Liver (tissue), 9 donors: Measurements from ENCODE around the gene DNAH1. TPM values are rescaled to one million over a fixed set of nuclear protein-coding genes. Genes with fewer than 3 reads are reported as not detected.
"Not testable (repeated sequence)": the region's sequence is repeated elsewhere in the genome, so short reads cannot be mapped to it uniquely, and the experiment has no call there.

Experiments
- DNase-seq: peaks from one replicate; pipeline ENCODE4 v3.0.0-alpha.2; 2017; ENCODE audit warnings: low spot score
- H3K27ac ChIP-seq, 2 donors: one replicate each; pipeline ENCODE4 v1.7.0; 2013; ENCODE audit warnings: inconsistent platforms in 2 of 2, low read length in 2 of 2, control low read depth in 1 of 2, low read depth in 1 of 2, mild to moderate bottlenecking in 1 of 2
- H3K27me3 ChIP-seq, 4 donors: one replicate each; pipeline versions ENCODE4 v1.6.1 to v1.7.0; 2013; ENCODE audit warnings: low read length in 3 of 4, inconsistent platforms in 1 of 4, mild to moderate bottlenecking in 1 of 4, moderate library complexity in 1 of 4; ENCODE audit not compliant: control insufficient read depth in 4 of 4, insufficient read depth in 4 of 4
- H3K36me3 ChIP-seq, 4 donors: one replicate each; pipeline versions ENCODE4 v1.6.1 to v1.7.0; 2013; ENCODE audit warnings: low read length in 3 of 4, mild to moderate bottlenecking in 3 of 4, low read depth in 1 of 4, moderate library complexity in 1 of 4; ENCODE audit not compliant: control insufficient read depth in 4 of 4, insufficient read depth in 3 of 4
- H3K4me1 ChIP-seq, 4 donors: one replicate each; pipeline versions ENCODE4 v1.6.1 to v1.7.0; 2013; ENCODE audit warnings: low read length in 3 of 4, mild to moderate bottlenecking in 3 of 4, moderate library complexity in 1 of 4; ENCODE audit not compliant: control insufficient read depth in 4 of 4, insufficient read depth in 4 of 4
- H3K4me3 ChIP-seq, 3 donors: one replicate each; pipeline versions ENCODE4 v1.6.1 to v1.7.0; 2013; ENCODE audit warnings: low read length in 3 of 3, control low read depth in 1 of 3, low read depth in 1 of 3, mild to moderate bottlenecking in 1 of 3
- H3K9ac ChIP-seq, 2 donors: one replicate each; pipeline ENCODE4 v1.7.0; 2013; ENCODE audit warnings: low read length in 2 of 2, mild to moderate bottlenecking in 2 of 2, moderate library complexity in 2 of 2, control low read depth in 1 of 2, low read depth in 1 of 2
- H3K9me3 ChIP-seq, 4 donors: one replicate each; pipeline versions ENCODE4 v1.6.1 to v1.7.0; 2013; ENCODE audit warnings: low read length in 3 of 4; ENCODE audit not compliant: control insufficient read depth in 4 of 4
- EGR1 ChIP-seq, 2 donors: IDR thresholded peaks; 2 replicates each; pipeline ENCODE4 v1.6.1; 2016 to 2018; ENCODE audit warnings: antibody characterized with exemption in 2 of 2, low read depth in 2 of 2
- FOXA1 ChIP-seq: IDR thresholded peaks from 2 replicates; pipeline ENCODE4 v1.6.1; 2016; ENCODE audit warnings: antibody characterized with exemption
- FOXA2 ChIP-seq: IDR thresholded peaks from 2 replicates; pipeline ENCODE4 v1.6.1; 2016; ENCODE audit warnings: antibody characterized with exemption
- HNF4A ChIP-seq, 2 donors: conservative IDR thresholded peaks; 2 replicates each; pipeline ENCODE4 v1.6.1; 2016; ENCODE audit warnings: antibody characterized with exemption in 2 of 2, mild to moderate bottlenecking in 2 of 2
- HNF4G ChIP-seq: IDR thresholded peaks from 2 replicates; pipeline ENCODE4 v1.6.1; 2016; ENCODE audit warnings: antibody characterized with exemption
- JUND ChIP-seq, 2 donors: IDR thresholded peaks; 2 replicates each; pipeline ENCODE4 v1.6.1; 2016; ENCODE audit warnings: antibody characterized with exemption in 2 of 2
- NR2F2 ChIP-seq: IDR thresholded peaks from 2 replicates; pipeline ENCODE4 v1.6.1; 2016; ENCODE audit warnings: antibody characterized with exemption
- RXRA ChIP-seq, 2 donors: IDR thresholded peaks; 2 replicates each; pipeline ENCODE4 v1.6.1; 2017 to 2018; ENCODE audit warnings: antibody characterized with exemption in 2 of 2, mild to moderate bottlenecking in 1 of 2
- SP1 ChIP-seq: IDR thresholded peaks from 2 replicates; pipeline ENCODE4 v1.6.1; 2018; ENCODE audit warnings: antibody characterized with exemption, mild to moderate bottlenecking
- YY1 ChIP-seq: IDR thresholded peaks from 2 replicates; pipeline ENCODE4 v1.6.1; 2016; ENCODE audit warnings: antibody characterized with exemption, mild to moderate bottlenecking
- WGBS: extraction: QIAGEN DNeasy Blood & Tissue Kit; methylation state at CpG from one replicate; pipeline ENCODE4 v1.1.7; 2013; 5-methylcytosine and 5-hydroxymethylcytosine counted together
- polyA plus RNA-seq, 2 donors: library from polyadenylated mRNA; stranded (reverse) in 1 of 2; unstranded in 1 of 2; fragments of 200-250 nt in 1 of 2; fragments of >200 nt in 1 of 2; fragmentation: Nextera tagmentation in 1 of 2; extraction: Ambion mirVana in 1 of 2; gene quantifications; one replicate each; pipeline versions ENCODE4 v1.2.1 to v1.2.3, GENCODE V29; 2013 to 2015
- total RNA-seq, 2 donors: library from RNA; depleted of rRNA; stranded (reverse); fragments of >200 nt; gene quantifications; one replicate each; pipeline ENCODE4 v1.2.3, GENCODE V29; 2014
- TF ChIP-seq, protein P1 (sequence below): IDR thresholded peaks from 2 replicates; pipeline ENCODE4 v1.6.1; 2016; ENCODE audit warnings: antibody characterized with exemption, mild to moderate bottlenecking
- TF ChIP-seq, protein P2 (sequence below): IDR thresholded peaks from 2 replicates; pipeline ENCODE4 v1.6.1; 2016; ENCODE audit warnings: antibody characterized with exemption
- TF ChIP-seq, protein P3 (sequence below): IDR thresholded peaks from 2 replicates; pipeline ENCODE4 v1.6.1; 2016; ENCODE audit warnings: antibody characterized with exemption
- TF ChIP-seq, protein P4 (sequence below): IDR thresholded peaks from 2 replicates; pipeline ENCODE4 v1.6.1; 2016; ENCODE audit warnings: antibody characterized with exemption
- TF ChIP-seq, protein P5 (sequence below): fragments of 150-350 bp; IDR thresholded peaks from 2 replicates; pipeline ENCODE4 v1.5.1; 2017; ENCODE audit warnings: improper control_type of control experiment, low read depth, low read length; ENCODE audit not compliant: missing input control
- donor health status: healthy.
- donor health status: healthy.
- donor health status: healthy.
- donor health status: healthy.
- donor health status: healthy.

The DNAH1 gene
- total and polyA plus RNA-seq, 4 donors: 1.5 to 6.0 (median 2.5) TPM

DNA sequence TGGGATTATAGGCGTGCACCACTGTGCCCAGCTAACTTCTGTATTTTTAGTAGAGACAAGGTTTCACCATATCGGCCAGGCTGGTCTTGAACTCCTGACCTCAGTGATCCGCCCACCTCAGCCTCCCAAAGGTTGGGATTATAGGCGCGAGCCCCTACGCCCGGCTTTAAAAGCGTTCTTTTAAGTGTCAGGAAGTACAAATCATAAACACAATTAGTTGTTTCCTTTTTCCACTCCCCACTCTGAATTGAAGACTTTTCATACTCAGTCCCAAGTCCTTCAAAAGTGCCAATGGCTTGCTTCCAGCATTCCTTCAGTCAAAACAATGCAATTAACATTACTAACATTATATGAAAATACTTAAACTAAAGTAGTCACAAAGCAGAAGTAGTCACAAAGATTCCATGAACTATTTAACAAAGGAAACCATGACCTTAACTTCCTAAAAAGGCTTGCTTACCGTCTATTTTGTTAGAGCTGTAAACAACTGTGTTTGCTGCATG lies 45.8 kb upstream of the DNAH1 start:
- H3K36me3 ChIP-seq: peaks cover 16 to 30% (median 21%) of the 10 kb centered on the region in 4 donors

DNA sequence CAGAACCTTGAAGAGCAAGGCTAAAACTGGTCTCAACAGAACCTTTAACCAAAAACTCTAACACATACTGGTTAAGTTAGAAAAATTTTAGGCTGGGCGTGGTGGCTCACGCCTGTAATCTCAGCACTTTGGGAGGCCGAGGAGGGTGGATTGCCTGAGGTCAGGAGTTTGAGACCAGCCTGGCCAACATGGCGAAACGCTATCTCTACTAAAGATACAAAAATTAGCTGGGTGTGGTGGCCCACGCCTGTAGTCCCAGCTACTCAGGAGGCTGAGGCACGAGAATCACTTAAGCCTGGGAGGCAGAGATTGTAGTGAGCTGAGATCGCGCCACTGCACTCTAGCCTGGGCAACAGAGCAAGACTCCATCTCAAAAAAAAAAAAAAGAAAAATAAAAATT lies 43.9 kb upstream of the DNAH1 start:
- H3K4me3 ChIP-seq: not testable (repeated sequence)
- 93% methylated on average over 9 of the region's 9 CpGs for WGBS
- peaks cover 4 to 52% (median 37%) of the 10 kb centered on the region in 4 donors for H3K4me1 ChIP-seq

More for the DNA sequence above, 45.8 kb upstream of the DNAH1 start:
- H3K4me1 ChIP-seq: peaks cover 1 to 35% (median 25%) of the 10 kb centered on the region in 4 donors
- no peaks in the 10 kb centered on the region for H3K9me3 ChIP-seq
- H3K9ac ChIP-seq: no peak overlapping the region
- TF ChIP-seq NR2F2 (peak; percentile 42), RXRA (IDR thresholded peaks at IDR 0.05) (no peak), JUND (IDR thresholded peaks at IDR 0.05) (no peak), FOXA1 (no peak), SP1 (peak; percentile 13), FOXA2 (no peak), EGR1 (IDR thresholded peaks at IDR 0.05; ENCODE audit: low read depth in 2 of 2) (no peak), HNF4G (no peak), HNF4A (conservative IDR thresholded peaks at IDR 0.05) (peak in 1 of 2 donors; percentile 8), YY1 (no peak)
- TF ChIP-seq, protein P1, sequence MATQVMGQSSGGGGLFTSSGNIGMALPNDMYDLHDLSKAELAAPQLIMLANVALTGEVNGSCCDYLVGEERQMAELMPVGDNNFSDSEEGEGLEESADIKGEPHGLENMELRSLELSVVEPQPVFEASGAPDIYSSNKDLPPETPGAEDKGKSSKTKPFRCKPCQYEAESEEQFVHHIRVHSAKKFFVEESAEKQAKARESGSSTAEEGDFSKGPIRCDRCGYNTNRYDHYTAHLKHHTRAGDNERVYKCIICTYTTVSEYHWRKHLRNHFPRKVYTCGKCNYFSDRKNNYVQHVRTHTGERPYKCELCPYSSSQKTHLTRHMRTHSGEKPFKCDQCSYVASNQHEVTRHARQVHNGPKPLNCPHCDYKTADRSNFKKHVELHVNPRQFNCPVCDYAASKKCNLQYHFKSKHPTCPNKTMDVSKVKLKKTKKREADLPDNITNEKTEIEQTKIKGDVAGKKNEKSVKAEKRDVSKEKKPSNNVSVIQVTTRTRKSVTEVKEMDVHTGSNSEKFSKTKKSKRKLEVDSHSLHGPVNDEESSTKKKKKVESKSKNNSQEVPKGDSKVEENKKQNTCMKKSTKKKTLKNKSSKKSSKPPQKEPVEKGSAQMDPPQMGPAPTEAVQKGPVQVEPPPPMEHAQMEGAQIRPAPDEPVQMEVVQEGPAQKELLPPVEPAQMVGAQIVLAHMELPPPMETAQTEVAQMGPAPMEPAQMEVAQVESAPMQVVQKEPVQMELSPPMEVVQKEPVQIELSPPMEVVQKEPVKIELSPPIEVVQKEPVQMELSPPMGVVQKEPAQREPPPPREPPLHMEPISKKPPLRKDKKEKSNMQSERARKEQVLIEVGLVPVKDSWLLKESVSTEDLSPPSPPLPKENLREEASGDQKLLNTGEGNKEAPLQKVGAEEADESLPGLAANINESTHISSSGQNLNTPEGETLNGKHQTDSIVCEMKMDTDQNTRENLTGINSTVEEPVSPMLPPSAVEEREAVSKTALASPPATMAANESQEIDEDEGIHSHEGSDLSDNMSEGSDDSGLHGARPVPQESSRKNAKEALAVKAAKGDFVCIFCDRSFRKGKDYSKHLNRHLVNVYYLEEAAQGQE: no peak
- TF ChIP-seq, protein P2, sequence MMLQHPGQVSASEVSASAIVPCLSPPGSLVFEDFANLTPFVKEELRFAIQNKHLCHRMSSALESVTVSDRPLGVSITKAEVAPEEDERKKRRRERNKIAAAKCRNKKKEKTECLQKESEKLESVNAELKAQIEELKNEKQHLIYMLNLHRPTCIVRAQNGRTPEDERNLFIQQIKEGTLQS: no peak
- TF ChIP-seq, protein P3, sequence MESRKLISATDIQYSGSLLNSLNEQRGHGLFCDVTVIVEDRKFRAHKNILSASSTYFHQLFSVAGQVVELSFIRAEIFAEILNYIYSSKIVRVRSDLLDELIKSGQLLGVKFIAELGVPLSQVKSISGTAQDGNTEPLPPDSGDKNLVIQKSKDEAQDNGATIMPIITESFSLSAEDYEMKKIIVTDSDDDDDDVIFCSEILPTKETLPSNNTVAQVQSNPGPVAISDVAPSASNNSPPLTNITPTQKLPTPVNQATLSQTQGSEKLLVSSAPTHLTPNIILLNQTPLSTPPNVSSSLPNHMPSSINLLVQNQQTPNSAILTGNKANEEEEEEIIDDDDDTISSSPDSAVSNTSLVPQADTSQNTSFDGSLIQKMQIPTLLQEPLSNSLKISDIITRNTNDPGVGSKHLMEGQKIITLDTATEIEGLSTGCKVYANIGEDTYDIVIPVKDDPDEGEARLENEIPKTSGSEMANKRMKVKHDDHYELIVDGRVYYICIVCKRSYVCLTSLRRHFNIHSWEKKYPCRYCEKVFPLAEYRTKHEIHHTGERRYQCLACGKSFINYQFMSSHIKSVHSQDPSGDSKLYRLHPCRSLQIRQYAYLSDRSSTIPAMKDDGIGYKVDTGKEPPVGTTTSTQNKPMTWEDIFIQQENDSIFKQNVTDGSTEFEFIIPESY: no peak
- TF ChIP-seq, protein P4, sequence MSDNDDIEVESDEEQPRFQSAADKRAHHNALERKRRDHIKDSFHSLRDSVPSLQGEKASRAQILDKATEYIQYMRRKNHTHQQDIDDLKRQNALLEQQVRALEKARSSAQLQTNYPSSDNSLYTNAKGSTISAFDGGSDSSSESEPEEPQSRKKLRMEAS: no peak
- TF ChIP-seq, protein P5, sequence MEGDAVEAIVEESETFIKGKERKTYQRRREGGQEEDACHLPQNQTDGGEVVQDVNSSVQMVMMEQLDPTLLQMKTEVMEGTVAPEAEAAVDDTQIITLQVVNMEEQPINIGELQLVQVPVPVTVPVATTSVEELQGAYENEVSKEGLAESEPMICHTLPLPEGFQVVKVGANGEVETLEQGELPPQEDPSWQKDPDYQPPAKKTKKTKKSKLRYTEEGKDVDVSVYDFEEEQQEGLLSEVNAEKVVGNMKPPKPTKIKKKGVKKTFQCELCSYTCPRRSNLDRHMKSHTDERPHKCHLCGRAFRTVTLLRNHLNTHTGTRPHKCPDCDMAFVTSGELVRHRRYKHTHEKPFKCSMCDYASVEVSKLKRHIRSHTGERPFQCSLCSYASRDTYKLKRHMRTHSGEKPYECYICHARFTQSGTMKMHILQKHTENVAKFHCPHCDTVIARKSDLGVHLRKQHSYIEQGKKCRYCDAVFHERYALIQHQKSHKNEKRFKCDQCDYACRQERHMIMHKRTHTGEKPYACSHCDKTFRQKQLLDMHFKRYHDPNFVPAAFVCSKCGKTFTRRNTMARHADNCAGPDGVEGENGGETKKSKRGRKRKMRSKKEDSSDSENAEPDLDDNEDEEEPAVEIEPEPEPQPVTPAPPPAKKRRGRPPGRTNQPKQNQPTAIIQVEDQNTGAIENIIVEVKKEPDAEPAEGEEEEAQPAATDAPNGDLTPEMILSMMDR: no peak
- H3K4me3 ChIP-seq: no peak overlapping the region
- no peak for DNase-seq
- H3K27me3 ChIP-seq: no peaks in the 10 kb centered on the region
- 32% methylated on average over 9 of the region's 9 CpGs for WGBS
- H3K27ac ChIP-seq: peak overlapping the region; percentile 11 to 38

More for the DNA sequence above, 43.9 kb upstream of the DNAH1 start:
- H3K27ac ChIP-seq, DNase-seq, H3K9me3 ChIP-seq, H3K9ac ChIP-seq, H3K27me3 ChIP-seq: not testable (repeated sequence)
- H3K36me3 ChIP-seq: peaks cover 9 to 15% (median 13%) of the 10 kb centered on the region in 4 donors
